Fibroblast of pulmonary artery (primary cell): ENCODE data around the gene CRY2.

Experiments
- DNase-seq: peaks from one replicate; pipeline ENCODE4 v3.0.0-alpha.2; 2010; ENCODE audit warnings: low read depth
- H3K4me3 ChIP-seq: replicated peaks from 2 replicates; pipeline ENCODE4 v1.5.1; 2011; ENCODE audit warnings: low read depth, mild to moderate bottlenecking, control low read depth, low read length, moderate library complexity
- TF ChIP-seq, protein P1 (sequence below): IDR thresholded peaks from 2 replicates; pipeline ENCODE4 v1.5.1; 2011; ENCODE audit warnings: mild to moderate bottlenecking, control low read depth, low read length, inconsistent platforms; ENCODE audit errors: missing control alignments

Gene CRY2

GRCh38 chr11:45870706-45871105 is 23.4 kb downstream of the CRY2 start:
- H3K4me3 ChIP-seq: no peak overlapping the region
- DNase-seq: no peak
- TF ChIP-seq, protein P1, sequence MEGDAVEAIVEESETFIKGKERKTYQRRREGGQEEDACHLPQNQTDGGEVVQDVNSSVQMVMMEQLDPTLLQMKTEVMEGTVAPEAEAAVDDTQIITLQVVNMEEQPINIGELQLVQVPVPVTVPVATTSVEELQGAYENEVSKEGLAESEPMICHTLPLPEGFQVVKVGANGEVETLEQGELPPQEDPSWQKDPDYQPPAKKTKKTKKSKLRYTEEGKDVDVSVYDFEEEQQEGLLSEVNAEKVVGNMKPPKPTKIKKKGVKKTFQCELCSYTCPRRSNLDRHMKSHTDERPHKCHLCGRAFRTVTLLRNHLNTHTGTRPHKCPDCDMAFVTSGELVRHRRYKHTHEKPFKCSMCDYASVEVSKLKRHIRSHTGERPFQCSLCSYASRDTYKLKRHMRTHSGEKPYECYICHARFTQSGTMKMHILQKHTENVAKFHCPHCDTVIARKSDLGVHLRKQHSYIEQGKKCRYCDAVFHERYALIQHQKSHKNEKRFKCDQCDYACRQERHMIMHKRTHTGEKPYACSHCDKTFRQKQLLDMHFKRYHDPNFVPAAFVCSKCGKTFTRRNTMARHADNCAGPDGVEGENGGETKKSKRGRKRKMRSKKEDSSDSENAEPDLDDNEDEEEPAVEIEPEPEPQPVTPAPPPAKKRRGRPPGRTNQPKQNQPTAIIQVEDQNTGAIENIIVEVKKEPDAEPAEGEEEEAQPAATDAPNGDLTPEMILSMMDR: no peak

- DNase-seq: no peak
- TF ChIP-seq, protein P1: no peak
- H3K4me3 ChIP-seq: no peak overlapping the region
Measured at GRCh38 chr11:45871638-45872037, 24.4 kb downstream of the CRY2 start.

DNA sequence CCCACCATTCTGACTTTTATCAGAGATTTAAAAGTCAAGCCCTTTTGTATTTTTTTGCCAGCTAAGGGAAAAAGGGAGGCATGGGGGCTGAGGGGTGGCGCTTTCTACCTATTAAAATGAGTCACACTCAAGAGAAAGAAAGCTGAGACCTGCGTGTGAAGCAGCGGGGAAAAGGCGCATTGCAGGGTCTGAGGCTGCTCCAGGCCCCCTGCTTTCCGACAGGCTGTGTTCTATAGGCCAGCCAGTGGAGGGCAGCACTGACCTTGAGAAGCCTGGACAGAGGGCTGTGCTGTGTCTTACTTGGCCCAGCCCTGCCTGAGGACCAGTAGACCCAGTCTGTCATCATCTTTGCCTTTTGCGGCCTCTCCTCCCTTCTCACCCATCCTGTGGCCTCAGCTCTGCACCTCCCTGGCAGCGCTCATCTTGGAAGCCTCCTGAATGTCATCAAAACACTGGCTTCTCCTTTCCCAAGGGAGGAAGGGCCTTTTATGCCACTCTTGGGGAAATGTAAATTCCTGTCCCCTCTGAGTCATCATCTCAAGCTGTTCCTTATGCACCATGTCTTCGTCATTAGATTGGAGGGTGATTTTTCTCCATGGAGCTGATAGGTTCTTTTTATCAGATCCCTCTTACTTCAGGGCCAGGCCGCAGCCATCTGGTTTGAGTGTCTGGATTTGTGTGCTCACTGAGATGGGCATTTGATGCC is 25.5 kb downstream of the CRY2 start:
- no peak overlapping the region for H3K4me3 ChIP-seq
- TF ChIP-seq, protein P1: peak; percentile 84
- DNase-seq: peak; percentile 81

DNA sequence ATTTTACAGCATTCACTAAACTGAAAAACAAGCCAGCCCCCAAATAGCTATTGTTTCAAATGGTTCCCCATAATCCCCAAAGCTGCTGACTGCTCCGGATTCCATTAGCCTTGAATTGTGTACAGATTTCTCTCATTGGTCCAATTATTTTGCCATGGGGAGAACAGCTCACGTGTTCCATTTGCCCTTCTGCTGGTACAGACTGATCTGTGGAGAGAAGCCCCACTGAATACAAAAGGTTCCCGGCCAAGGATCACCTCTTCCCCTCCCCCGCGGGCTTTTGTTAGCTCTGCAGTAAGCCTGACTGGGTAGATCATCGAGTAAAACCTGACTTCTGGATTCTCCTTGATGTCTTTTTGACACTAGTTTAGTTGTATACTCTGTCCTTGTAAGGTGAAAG is 29.1 kb downstream of the CRY2 start:
- DNase-seq: no peak
- no peak overlapping the region for H3K4me3 ChIP-seq
- TF ChIP-seq, protein P1: no peak

DNA sequence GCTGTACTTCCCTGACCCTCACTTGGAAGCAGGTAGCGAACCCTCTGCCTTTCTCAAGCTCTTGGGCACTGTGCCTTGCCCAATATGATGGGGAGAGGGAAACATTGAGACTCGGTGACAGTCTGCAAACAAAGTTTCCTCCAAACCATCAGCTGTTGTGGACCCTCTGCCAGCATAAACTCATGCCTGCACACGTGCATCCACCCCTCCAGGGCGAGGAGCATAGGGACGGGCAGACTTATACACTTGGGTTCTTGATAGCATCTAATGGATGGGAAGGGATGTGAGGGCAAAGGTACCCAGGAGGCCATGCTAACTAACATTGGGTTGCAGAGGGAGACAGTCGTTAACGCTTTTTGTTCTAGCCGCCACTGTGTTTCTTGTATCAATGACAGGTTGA is 29.9 kb downstream of the CRY2 start:
- no peak overlapping the region for H3K4me3 ChIP-seq
- TF ChIP-seq, protein P1: no peak
- no peak for DNase-seq

- DNase-seq: no peak
- TF ChIP-seq, protein P1: no peak
Measured at GRCh38 chr11:45877845-45878244, 30.6 kb downstream of the CRY2 start.

DNA sequence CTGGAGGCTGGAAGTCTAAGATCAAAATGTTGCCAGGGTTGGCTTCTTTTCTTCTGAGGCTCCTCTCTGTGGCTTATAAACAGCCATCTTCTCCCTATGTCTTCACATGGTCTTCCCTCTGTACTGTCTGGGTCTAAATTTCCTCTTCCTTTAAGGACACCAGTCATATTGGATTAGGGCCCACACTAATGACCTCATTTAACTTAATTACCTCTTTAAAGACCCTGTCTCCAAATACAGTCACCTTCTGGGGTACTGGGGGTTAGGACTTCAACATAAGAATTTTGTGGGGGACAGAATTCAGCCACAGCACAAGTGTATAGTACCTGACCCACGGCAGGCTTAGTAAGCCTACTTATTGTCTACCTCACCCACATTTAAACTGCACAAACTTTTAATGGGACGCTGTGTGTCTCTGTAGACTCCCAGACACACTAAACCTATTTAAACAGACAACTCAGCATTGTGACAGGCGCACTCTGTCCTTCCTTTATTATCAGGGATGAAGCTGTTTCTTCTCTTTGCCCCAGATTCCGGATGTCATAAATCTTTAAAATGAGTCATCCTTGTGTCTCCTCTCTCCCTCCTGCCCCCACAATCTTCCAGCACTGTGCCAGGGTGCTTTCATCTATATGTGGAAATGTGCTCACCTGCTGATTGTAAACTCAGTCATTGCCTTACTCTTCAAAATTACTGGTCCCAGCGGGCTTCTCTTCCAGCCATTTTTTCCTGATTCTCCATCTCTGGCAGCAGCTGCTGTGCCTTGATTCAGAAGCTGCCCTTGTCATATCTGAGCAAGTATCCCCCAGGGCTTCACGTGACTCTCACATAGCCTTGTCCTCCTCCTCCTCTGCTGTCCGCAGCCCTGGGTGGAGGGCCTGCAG is 32.8 kb downstream of the CRY2 start:
- DNase-seq: peak; percentile 12
- no peak overlapping the region for H3K4me3 ChIP-seq
- TF ChIP-seq, protein P1: no peak

More at GRCh38 chr11:45877845-45878244, 30.6 kb downstream of the CRY2 start:
- no peak overlapping the region for H3K4me3 ChIP-seq
